ENCODE measurements around the gene BRD4.

GRCh38 chr19:15222738-15223648, 109.3 kb downstream of the BRD4 start:
- no peak for TF ChIP-seq CTCF (IDR thresholded peaks at IDR 0.05; ENCODE audit: low read depth, low read length, poor library complexity, severe bottlenecking)
- TF ChIP-seq EZH2phosphoT487 (IDR thresholded peaks at IDR 0.05; ENCODE audit: borderline replicate concordance, low read length) = no peak

Measured in DOHH2 (cell line).